Adipocyte (in vitro differentiated cells): ENCODE data around the gene TASP1.
"Not testable (repeated sequence)": the region's sequence is repeated elsewhere in the genome, so short reads cannot be mapped to it uniquely, and the experiment has no call there.

Experiments
- DNase-seq: peaks from one replicate; pipeline ENCODE4 v3.0.0-alpha.2; 2015; ENCODE audit warnings: low read depth
- H3K27me3 ChIP-seq: replicated peaks from 2 replicates; pipeline ENCODE4 v1.7.0; 2013; ENCODE audit warnings: mild to moderate bottlenecking, low read length, moderate library complexity; ENCODE audit not compliant: control insufficient read depth, insufficient read depth
- H3K36me3 ChIP-seq: 2 replicates; pipeline ENCODE4 v1.7.0; 2013; ENCODE audit warnings: low read length, mild to moderate bottlenecking, moderate library complexity; ENCODE audit not compliant: control insufficient read depth, insufficient read depth, severe bottlenecking
- H3K4me1 ChIP-seq: 2 replicates; pipeline ENCODE4 v1.7.0; 2013; ENCODE audit warnings: mild to moderate bottlenecking, low read length, moderate library complexity; ENCODE audit not compliant: control insufficient read depth, insufficient read depth
- H3K4me3 ChIP-seq: 2 replicates; pipeline ENCODE4 v1.7.0; 2013; ENCODE audit warnings: mild to moderate bottlenecking, low read length, moderate library complexity
- H3K9ac ChIP-seq: 2 replicates; pipeline ENCODE4 v1.7.0; 2013; ENCODE audit warnings: mild to moderate bottlenecking, low read length, moderate library complexity
- H3K9me3 ChIP-seq: 2 replicates; pipeline ENCODE4 v1.7.0; 2013; ENCODE audit warnings: mild to moderate bottlenecking, low read length, moderate library complexity; ENCODE audit not compliant: control insufficient read depth

Gene TASP1

DNA sequence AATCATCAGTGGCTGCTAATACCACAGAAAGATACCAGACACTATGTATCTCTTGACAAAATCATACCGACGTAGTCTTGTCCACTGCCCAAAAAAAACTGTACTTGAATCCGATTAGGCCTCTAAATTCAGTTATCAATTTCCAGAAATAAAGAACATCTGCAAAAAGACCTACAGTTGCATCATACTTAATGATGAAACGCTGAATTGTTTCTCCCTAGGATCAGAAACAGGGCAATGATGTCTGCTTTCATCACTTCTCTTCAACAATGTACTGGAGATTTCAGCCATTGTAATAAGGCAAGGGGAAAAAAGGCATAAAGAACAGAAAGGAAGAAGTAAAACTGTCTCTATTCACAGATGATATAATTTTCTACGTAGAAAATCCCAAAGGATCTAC lies 152.0 kb downstream of the TASP1 start:
- Histone ChIP-seq H3K27me3 (no peaks in the 10 kb centered on the region), H3K4me3 (no peak overlapping the region), H3K4me1 (peaks cover 10% of the 10 kb centered on the region), H3K9ac (no peak overlapping the region), H3K36me3 (peaks cover 7% of the 10 kb centered on the region), H3K9me3 (no peaks in the 10 kb centered on the region)
- DNase-seq = no peak

DNA sequence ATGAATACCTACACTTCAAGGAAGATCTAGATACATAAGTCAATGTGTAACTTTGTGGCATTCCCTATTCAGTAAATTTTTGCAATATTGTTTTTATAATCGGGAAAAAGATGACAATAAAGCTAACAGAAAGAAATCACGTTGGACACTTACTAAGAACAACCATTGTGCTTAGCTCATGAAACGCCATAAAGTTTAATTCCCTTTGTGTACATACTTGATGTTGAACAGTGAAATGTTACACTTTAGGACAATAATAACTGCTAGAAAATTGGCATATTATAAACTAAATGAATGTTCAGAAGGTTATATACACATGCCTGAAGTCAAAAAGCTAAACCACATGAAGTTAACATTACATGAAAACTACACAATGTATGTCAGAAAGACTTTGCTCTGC lies 153.2 kb downstream of the TASP1 start:
- no peak for DNase-seq
- no peaks in the 10 kb centered on the region for H3K4me1 ChIP-seq
- H3K9ac ChIP-seq = no peak overlapping the region
- H3K4me3 ChIP-seq = no peak overlapping the region
- H3K9me3 ChIP-seq = no peaks in the 10 kb centered on the region
- H3K27me3 ChIP-seq = no peaks in the 10 kb centered on the region
- H3K36me3 ChIP-seq = peaks cover 15% of the 10 kb centered on the region

GRCh38 chr20:13485019-13485418 lies 153.7 kb downstream of the TASP1 start:
- not testable (repeated sequence) for DNase-seq, H3K27me3 ChIP-seq, H3K4me3 ChIP-seq, H3K9ac ChIP-seq, H3K4me1 ChIP-seq, H3K9me3 ChIP-seq
- peaks cover 21% of the 10 kb centered on the region for H3K36me3 ChIP-seq

GRCh38 chr20:13483472-13483871 lies 155.3 kb downstream of the TASP1 start:
- H3K4me1 ChIP-seq, DNase-seq, H3K9ac ChIP-seq, H3K4me3 ChIP-seq, H3K27me3 ChIP-seq, H3K9me3 ChIP-seq: not testable (repeated sequence)
- peaks cover 23% of the 10 kb centered on the region for H3K36me3 ChIP-seq

DNA sequence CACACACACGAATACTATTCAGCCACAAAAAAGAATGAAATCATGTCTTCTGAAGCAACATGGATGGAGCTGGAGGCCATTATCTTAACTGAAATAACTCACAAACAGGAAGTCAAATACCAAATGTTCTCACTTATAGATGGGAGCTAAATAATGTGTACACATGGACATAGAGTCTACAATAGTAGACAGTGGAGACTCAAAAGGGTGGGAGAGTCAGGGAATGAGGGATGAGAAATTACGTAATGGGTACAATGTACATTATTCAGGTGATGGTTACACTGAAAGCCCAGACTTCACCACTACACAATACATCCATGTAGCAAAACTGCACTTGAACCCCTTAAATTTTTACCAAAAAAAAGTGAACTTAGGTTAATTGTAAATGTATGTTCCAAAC lies 160.4 kb downstream of the TASP1 start:
- no peak for DNase-seq

GRCh38 chr20:13474467-13474866 lies 164.3 kb downstream of the TASP1 start:
- Histone ChIP-seq H3K9ac (no peak overlapping the region), H3K9me3 (peaks cover under 1% of the 10 kb centered on the region), H3K4me3 (no peak overlapping the region), H3K4me1 (no peaks in the 10 kb centered on the region), H3K27me3 (no peaks in the 10 kb centered on the region), H3K36me3 (peaks cover under 1% of the 10 kb centered on the region)
- no peak for DNase-seq

More for the DNA sequence above, 160.4 kb downstream of the TASP1 start:
- Histone ChIP-seq H3K9ac (no peak overlapping the region), H3K27me3 (no peaks in the 10 kb centered on the region), H3K4me3 (no peak overlapping the region), H3K36me3 (peaks cover 23% of the 10 kb centered on the region), H3K9me3 (no peaks in the 10 kb centered on the region), H3K4me1 (no peaks in the 10 kb centered on the region)

DNA sequence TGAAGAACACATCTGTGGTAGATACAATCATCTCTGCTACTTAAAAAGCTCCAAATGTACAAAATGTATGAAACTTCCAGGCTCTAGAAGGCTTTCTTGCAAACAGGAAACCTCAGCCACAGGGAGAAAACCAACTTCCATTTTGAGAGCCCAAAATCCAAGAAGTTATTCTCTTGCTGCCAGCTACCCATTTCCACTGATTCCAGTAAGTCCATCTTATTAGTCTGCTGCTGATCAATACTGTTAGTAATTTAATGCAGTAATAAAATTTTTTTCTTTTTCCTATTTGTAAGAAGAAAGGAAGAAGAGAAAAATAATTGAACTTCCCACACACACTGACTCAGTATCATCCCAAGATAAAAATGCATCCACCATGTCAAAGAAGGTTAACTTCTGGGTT lies 169.5 kb downstream of the TASP1 start:
- Histone ChIP-seq H3K4me3 (no peak overlapping the region), H3K9me3 (peaks cover 6% of the 10 kb centered on the region)
- no peak for DNase-seq

GRCh38 chr20:13468166-13468565 lies 170.6 kb downstream of the TASP1 start:
- peaks cover 6% of the 10 kb centered on the region for H3K9me3 ChIP-seq
- DNase-seq = no peak
- no peaks in the 10 kb centered on the region for H3K27me3 ChIP-seq
- H3K9ac ChIP-seq = no peak overlapping the region
- H3K4me3 ChIP-seq = no peak overlapping the region
- H3K36me3 ChIP-seq = peaks cover 6% of the 10 kb centered on the region
- peaks cover 6% of the 10 kb centered on the region for H3K4me1 ChIP-seq

More for the DNA sequence above, 169.5 kb downstream of the TASP1 start:
- peaks cover 5% of the 10 kb centered on the region for H3K4me1 ChIP-seq
- no peak overlapping the region for H3K9ac ChIP-seq
- H3K27me3 ChIP-seq = no peaks in the 10 kb centered on the region
- peaks cover 6% of the 10 kb centered on the region for H3K36me3 ChIP-seq

- no peaks in the 10 kb centered on the region for H3K27me3 ChIP-seq
- H3K36me3 ChIP-seq = peaks cover 6% of the 10 kb centered on the region
- H3K4me1 ChIP-seq = peaks cover 6% of the 10 kb centered on the region
- peaks cover 6% of the 10 kb centered on the region for H3K9me3 ChIP-seq
- DNase-seq = peak; percentile 7
- H3K9ac ChIP-seq = no peak overlapping the region
- H3K4me3 ChIP-seq = no peak overlapping the region
Measured at GRCh38 chr20:13464702-13465101, 174.0 kb downstream of the TASP1 start.

GRCh38 chr20:13461849-13462458 lies 176.8 kb downstream of the TASP1 start:
- Histone ChIP-seq H3K9me3 (no peaks in the 10 kb centered on the region), H3K27me3 (no peaks in the 10 kb centered on the region), H3K9ac (no peak overlapping the region), H3K36me3 (no peaks in the 10 kb centered on the region), H3K4me1 (peaks cover 6% of the 10 kb centered on the region), H3K4me3 (no peak overlapping the region)
- no peak for DNase-seq

- Histone ChIP-seq H3K4me1 (peaks cover 5% of the 10 kb centered on the region), H3K27me3 (no peaks in the 10 kb centered on the region), H3K4me3 (no peak overlapping the region), H3K9ac (no peak overlapping the region), H3K9me3 (no peaks in the 10 kb centered on the region), H3K36me3 (no peaks in the 10 kb centered on the region)
- DNase-seq = peak; percentile 50
Measured at GRCh38 chr20:13458860-13459451, 179.8 kb downstream of the TASP1 start.

- Histone ChIP-seq H3K9me3 (no peaks in the 10 kb centered on the region), H3K36me3 (no peaks in the 10 kb centered on the region), H3K27me3 (no peaks in the 10 kb centered on the region), H3K9ac (no peak overlapping the region), H3K4me1 (peaks cover 5% of the 10 kb centered on the region), H3K4me3 (no peak overlapping the region)
- DNase-seq = no peak
Measured at GRCh38 chr20:13457487-13457886, 181.2 kb downstream of the TASP1 start.
